HG02588 (cell line): ENCODE measurements around the gene DNAH7.

Experiments
- ATAC-seq: cut with Tn5 transposase; IDR thresholded peaks from one replicate; pipeline ENCODE4 v1.9.1; 2021; ENCODE audit warnings: mild to moderate bottlenecking, moderate library complexity; ENCODE audit not compliant: unreplicated experiment

DNAH7 gene

DNA sequence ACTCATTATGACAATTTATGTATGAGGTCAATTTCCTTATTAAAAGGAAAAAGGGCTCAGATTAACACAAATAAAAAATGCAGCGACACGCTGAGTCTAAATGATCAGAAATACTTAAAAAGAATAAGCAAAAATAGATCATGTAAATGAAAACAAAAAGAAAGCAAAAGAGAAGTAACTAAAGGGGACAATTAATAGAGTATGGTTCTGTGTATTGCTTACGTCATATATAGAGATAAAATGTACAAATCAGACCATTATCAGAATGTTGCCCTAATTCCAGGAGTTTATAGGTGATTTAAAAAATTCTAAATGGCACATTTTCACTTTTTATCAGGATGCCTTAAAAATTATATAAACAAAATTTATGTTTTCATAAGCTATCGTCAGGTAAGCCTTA, 189.5 kb downstream of the DNAH7 start:
- ATAC-seq = no peak

DNA sequence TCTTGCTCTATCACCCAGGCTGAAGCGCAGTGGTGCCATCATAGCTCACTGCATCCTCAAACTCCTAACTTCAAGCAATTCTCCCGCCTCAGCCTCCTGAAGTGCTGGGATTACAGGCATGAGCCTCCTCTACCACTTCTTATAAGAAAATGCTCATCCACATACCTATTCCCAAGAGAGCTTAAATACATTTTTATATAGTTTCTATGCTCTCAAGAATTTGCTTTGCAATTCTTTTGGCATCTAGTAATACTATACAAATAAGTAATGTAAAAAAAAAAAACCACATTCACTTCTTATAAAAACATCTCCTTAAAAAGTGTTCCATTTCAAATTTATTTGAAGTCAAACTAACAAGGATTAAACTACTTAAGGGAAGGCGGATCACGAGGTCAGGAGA, 197.3 kb downstream of the DNAH7 start:
- no peak for ATAC-seq

DNA sequence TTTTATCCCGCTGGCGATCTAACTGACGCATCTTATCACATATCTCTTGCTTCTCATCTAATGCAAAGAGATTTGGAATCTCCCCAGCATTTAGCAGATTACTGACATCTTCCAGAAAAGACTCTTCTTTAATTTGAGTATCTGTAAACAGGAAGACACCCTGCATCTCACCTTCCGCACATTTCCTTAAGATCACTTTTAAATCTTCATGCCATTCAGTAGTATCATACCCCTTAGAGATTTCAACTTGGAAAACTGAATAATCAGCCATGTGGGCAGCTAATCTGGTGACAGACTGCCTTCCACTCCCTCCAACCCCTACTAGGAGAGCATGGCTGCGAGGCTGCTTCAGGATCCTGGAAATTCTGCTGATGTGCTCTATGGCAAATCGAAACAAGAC, 204.3 kb downstream of the DNAH7 start:
- ATAC-seq = no peak

DNA sequence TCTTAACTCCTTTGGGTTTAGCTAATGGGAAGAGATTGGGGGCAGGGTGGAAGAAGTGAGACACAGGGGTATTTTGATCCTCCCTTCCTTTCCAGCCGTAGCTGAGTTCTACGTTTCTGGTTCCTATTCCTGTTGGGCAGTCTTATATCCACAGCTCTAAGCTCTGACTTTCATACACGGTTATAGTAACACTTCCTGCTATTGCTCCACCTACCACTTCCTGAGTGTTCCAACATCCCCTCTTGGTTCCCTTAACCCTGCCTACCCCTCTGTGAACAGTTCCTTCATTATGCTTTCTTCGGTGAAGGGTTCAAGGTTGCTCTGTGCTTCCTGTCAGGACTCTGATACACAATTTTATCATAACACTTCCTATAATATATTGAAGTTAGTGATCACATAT, 205.1 kb downstream of the DNAH7 start:
- ATAC-seq = no peak

DNA sequence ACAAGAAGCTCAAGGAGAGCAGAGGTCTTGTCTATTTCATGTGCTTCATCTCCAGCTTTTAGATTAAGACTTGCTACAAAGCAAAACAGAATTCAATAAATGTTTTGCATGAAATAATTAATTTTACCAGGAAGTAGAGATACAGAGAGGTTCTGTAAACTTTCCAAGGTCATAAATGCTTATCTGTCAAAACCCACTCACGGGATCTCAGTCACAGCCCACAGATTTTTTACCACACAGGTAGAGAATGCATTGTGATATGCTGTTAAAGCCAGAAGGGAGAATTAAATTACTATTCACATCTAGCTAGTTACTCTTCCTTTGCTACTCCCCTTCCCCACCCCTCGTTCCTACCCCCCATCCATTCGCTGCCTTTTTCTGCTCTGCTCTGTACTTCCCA, 205.5 kb downstream of the DNAH7 start:
- ATAC-seq = no peak

DNA sequence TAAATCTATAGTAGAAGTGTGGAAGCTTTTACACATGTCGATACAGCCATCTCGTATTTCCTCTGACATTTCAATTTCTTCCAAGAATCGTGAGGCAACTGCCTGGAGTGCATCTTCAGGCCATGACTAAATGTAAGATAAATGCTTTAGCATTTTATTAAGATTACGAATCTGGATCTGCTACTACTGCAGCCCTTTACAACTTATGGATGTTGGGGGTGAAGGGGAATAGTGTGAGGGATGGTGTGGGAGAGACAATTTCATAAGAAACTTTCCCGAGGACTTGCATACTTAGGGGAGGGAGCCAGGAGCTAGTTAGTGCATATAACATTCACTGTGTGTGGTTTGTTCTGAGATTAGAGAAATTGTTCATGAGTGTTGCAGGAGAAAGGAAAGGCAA, 206.8 kb downstream of the DNAH7 start:
- ATAC-seq = no peak

DNA sequence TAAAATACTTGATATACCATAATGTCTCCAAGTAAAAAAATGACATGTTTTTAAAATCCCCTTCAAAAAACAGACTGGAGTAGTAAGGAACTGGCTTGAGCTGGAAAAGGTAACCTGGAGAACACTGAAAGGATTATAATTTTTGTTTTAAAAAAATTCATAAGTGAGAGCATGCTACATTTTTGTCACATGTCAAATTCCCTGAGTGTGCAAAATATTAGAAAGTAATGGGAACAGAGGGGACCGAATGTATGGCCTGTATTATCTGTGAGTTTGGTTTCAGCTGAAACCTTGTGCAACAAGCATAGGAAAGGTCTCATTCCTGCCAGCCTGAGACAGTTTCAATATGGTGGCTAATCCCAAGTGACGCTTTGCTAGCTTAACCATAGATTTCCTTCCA, 209.1 kb downstream of the DNAH7 start:
- ATAC-seq = no peak

DNA sequence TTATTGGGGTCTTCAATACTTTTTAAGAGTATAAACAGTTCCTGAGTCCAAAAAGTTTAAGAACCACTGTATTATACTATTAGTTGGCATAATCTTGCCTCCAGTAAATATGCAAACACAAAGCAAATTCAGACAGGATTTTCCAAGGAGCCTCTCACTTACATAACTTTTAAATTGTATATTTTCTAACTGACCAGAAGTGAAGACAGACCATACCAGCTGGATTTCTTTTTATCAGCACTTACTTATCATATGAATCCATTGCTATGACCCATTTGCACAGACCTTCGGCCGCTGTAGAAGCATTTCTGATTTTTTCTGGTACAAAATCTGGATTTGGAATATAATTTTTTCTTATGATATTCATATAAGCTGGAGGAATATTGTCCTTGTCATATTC, 211.5 kb downstream of the DNAH7 start:
- no peak for ATAC-seq

DNA sequence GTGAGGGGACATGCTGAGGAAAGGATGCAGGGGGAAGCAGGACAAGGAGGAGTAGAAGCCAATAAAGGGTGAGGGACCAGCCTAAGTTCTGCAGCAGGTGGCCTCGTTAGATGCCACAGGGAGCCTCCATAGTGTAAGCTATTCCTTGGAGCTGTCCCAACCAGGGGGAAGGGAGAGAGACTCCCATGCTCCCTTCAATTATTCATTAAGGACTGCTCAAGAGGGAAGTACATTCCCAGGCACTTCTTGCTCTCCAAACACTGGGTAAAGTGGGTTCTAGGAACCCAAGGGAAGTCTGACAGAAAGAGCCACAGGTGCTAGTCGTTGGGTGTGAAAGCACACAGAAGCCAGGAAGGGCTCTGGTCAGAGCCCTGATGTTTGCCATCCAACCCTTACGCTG, 217.9 kb downstream of the DNAH7 start:
- no peak for ATAC-seq

DNA sequence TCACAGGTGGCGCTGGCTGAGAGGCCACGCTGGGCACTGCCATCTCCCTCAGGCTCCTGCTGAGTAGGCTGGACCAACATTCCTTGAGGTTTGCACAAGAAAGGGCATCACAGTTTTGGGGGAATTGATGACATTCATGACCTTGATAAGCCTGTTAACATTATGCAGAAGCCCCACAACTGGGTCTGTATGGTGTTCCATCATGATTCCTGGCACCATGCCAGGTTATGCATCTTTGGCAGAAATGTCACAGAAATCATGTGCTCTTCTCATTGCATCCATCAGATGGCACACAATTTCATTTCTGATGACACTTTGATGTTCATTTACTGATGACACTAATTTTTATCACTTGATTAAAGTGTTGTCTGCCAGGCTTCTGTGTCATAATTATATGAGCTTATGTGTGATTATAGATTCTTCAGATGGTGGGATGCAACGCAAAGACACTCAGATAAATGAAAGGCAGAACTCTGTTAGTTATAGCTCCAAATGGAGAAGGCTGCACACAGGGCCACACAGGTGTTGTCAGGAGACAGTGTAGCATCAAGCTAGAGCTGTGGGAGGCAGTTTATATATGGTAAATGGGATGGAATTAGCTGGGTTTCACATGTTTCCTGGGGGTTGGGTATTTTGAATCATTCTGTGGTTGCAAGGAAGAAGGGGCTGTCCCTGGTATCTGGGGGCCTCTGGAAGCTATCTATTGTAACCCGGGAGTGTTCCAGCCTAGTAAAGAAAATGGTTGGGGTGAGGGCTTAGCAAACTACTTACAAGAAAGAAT, 220.3 kb downstream of the DNAH7 start:
- no peak for ATAC-seq

DNA sequence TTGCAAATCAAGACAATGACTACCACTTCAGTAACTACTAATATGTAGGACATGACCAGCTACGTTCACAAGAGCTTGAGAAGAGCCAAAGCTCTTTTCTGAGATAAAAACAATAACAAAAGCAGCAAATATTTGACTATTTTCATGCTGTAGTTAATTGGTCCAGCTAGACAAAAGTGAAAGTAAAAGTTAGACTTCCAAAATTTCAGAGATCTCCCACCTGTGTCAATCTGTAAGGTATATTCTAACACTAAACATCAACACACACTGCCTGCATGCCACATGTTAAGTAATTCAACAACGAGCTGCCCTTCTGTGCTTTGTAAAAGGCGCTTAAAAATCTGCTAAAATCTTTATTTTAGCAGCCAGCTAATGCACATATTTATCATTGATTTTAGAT, 225.7 kb downstream of the DNAH7 start:
- ATAC-seq = peak; percentile 47

DNA sequence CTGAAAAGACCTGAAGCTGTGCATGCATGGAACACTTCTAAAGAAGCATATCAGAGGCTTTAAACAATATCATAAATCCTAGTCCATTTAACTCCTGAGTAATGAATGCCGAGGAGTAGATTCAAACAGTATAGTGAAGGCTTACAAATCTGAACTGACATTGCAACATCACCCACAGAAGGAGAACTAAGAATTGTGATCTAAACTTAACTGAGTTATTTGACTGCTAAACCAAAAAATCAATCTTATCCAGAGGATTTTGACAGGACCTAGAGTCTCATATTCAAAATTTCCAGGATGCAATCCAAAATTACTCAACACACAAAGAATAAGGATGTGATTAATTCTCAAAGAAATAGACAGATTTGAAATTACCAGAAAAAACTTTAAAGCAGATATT, 230.6 kb downstream of the DNAH7 start:
- no peak for ATAC-seq

DNA sequence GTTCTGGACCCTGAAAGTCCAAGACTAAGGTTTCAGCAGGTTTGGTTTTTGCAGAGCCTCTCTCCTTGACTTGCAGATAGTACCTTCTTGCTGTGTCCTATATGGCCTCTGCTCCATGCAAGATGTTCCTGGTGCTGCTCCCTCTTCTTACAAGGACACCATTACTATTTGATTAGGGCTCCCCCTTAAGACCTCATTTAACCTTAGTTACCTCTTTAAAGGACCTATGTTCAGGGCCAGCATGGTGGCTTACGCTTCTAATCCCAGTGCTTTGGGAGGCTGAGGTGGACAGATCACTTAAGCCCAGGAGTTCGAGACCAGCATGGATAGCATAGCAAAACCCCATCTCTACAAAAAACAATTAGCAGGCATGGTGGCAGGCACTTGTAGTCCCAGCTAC, 232.6 kb downstream of the DNAH7 start:
- ATAC-seq = no peak

DNA sequence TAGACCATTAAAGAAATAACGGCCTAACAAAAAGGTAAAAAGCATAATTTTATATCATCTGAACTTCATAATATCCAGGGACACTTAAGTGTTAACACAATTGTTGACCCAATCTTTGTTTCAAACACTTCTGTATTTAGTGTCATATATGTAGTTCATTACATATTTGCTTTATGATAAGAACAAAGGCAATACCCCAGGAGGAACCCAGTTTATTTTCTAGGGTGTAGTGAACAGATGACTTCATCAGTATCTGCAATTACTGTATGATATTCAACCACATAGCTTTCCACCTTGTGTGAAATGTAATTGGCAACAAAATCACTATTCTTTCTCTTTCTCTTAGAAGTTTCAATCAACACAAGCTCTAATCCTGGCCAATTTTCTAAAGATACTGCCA, 233.8 kb downstream of the DNAH7 start:
- ATAC-seq = no peak

DNA sequence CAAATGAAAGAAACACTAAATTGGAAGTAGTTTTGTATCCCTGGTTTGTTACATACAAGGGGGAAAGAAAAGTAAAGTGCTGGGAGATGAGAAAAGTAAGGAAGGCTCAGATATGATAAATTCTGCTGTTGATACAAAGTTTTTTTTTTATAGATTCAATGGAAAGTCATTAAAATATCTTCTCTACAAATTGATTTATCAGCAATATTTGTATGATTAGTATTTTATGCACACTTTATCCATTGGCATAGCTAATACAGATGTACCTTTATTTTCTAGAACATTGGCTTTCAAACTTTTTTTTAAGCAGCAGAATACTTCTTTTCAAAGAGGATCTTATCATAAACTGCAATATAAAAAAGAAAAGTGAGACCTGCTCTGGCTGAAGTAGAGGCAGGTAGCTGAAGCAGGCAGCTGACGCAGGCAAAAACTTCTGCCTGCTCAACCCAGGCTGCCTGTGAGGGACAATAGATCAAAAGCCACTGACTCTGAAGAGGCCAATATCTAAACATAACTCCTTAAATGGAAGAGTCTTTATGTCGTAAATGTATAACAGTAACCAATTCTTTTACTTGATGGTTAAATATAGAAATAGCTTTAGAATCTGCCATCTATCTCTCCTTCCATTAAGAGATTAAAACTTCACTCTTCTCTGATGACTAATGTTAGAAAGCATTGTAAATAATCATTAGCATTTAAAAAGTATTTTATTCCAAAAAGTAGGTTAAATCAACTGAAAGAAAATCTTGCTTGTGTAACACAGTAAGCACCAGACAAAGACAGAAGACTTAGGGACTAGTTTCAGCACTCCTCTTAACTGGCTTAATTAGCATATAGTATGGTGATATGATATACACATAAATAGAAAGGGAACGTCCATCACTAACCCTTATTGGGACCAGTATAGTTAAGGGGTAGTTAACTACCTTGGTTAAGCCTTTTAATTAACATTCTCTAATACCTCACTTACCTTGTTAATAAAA, 237.4 kb downstream of the DNAH7 start:
- ATAC-seq = no peak

DNA sequence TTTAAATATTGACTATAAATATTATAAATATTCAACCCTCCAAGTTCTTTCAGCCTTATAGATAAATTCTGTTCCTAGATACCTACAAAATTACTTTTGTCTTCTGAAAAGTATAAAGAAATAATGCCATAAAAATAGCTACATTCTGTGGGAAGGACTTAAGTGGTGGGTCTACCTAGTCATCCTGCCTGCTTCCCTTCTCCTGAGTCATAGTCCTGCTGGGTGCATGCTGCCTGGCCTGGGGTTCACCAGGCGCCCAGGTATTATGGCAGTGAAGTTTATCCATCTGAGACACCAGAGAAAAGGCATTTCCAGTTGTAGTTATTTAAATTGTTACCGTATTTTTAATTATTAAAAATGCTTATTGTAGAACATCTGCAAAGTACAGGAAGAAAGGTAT, 244.2 kb downstream of the DNAH7 start:
- no peak for ATAC-seq

DNA sequence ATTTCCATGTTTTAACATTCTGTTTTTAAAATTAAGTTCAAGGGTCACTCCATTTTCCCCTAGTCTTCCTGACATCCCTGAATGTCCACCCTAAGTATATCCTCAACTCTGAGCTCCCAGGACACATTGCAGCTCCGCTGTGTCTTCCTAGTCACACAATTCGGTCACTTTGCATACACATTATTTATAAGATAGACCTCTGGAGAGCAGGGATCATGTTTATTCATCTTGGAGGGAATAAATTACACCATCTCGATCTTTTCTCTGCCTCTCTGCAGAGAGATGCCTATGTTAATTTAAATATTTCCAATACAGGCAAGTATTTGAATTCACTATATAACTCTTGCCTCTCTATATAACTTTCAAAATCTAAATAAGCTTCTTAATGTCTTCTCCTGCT, 245.4 kb downstream of the DNAH7 start:
- no peak for ATAC-seq

DNA sequence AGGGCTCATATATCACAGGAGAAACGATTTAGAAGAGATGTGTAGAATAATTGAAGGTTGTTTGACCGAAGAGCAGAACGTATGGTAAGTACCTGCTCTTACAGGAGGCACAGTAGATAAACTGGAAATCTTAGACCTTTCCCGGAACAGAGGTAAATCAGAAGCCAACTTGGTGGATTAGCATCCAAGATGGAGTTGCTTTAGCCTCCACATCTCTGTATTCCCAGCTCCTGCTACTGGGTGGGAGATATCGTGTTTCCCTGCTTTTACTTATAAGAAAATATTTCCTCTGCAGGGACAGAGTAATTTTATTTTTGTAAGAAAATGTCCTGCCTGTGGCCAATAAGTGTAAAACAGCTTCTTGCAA, 247.1 kb downstream of the DNAH7 start:
- no peak for ATAC-seq

DNA sequence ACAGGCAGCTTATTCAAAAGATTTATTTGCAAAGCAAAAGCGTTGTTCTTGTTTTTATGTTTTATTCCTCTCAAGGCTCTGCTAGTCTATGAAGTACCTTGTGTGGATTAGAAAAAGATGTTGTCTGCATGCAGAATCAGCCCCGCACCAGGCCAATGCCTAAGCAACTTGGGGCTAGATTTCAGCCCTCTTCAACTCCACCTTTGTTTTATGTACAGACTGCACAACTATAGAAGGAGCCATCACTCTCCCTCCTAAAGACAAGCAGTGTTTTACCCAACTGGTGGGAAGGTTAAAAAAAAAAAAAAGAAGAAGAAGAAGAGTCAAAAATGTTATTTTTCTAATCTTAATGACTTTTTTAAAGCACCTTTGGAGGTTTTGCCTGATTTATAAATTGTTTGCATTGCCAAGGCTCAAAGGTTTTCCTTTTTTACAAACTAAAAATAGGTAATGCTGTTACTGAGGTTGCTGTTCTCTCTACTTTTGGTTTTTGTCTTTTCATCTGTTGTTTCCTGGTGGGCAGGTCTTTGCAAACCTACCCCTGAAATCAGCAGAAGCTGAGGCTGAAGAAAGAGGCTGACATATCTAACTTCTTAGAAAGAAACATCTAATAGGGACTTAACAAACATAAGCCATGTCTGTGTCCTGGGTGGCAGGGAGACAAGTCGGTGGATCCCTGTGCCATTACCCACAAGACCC, 247.6 kb downstream of the DNAH7 start:
- no peak for ATAC-seq

DNA sequence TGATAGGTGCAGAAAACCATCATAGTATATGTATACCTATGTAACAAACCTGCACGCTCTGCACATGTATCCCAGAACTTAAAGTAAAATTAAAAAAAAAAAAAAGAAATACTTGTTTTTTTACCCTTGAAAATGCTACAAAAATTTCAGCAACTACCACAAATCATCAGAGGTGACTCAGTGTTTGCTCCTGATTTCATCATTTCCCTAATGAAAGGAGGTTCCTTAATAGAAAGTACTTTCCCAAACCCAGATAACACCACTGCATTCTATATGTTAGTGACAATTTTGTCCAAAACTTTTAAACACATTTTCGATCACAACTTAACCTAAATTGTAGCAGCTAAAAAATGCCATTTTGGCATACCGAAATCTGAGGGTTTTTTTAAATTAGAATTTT, 248.3 kb downstream of the DNAH7 start:
- ATAC-seq = no peak

DNA sequence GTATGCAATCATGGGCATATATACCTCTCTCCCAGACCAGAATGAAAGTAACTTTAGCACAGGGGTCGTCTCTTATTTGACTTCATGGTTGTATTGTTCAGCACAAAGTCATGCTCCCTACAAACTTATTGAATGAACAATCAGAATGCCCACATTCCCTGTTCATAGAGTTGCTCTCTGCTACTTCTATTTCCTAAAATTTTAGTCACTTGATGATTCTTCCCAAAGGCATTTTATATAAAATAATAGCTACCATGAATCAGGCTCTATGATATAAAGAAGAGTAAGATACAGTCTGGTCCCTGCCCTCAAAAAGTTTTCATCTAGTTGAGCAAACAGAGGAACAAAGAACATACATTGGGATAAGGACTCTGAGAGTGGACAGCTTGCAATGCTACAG, 249.4 kb downstream of the DNAH7 start:
- no peak for ATAC-seq

DNA sequence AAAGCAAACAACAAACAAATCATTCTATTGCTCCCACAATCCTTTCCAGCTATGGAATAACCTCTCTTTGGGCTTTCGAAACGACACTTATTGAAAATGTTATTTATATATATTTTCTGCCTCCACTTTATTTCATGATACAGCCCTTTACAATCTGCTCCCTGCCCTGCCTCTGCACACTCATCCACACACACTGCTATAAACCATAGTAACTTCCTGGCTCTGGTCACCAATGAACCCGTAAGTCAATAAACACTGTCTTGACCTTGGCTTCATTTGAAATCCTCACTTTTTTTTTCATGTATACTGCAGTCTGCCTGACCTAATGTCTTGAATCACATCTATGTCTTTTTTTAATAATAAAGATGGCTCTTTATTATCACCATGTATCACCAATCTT, 250.1 kb downstream of the DNAH7 start:
- no peak for ATAC-seq
